ENCODE data around the gene OR6C70. TPM values are rescaled to one million over a fixed set of nuclear protein-coding genes. Genes with fewer than 3 reads are reported as not detected.

The OR6C70 gene
- total RNA-seq (2021; ENCODE audit: unreplicated experiment), result not detected
- polyA plus RNA-seq (2012; ENCODE audit: insufficient read length), result not detected
- not detected for Bru-seq, nascent RNA
- BruChase-seq, experiment 1, labeled RNA remaining after a 2-hour chase, result not detected
- BruChase-seq, experiment 2, labeled RNA remaining after a 6-hour chase, result not detected
- long read RNA-seq, result 0 reads

- ATAC-seq (no peak), DNase-seq (ENCODE audit: low read depth, low spot score) (no peak)
- Histone ChIP-seq H3K36me3 (ENCODE audit: control insufficient read depth, insufficient read depth, low read length) (no peaks in the 10 kb centered on the region), H3K4me3 (ENCODE audit: low read depth in 2 of 2, low read length in 2 of 2) (no peak within 1 kb of the TSS), H3K9me3 (ENCODE audit: control insufficient read depth, insufficient read depth, low read depth, low read length) (no peaks in the 10 kb centered on the region), H3K27ac (ENCODE audit: low read length) (no peak within 1 kb of the TSS), H3K4me1 (ENCODE audit: control insufficient read depth, insufficient read depth, low read length) (no peaks in the 10 kb centered on the region), H3K27me3 (ENCODE audit: control insufficient read depth, insufficient read depth, low read length) (0 out of 2 replicates have a peak, but pooled peaks cover 3% of the 10 kb centered on the region)
- ChIA-PET CTCF (no interaction called here), POLR2A (no interaction called here)
- intact Hi-C loops (cut with micrococcal nuclease; ENCODE audit: unreplicated experiment) (no loop called here), in situ Hi-C loops (cut with HindIII; ENCODE audit: low pct_unique_long_range_greater_than_20kb, low sequenced_read_pairs) (no loop called here)
- no TSS peak for BruUV-seq (replicated peaks)
- TF ChIP-seq TCF7L2 (IDR thresholded peaks at IDR 0.05; ENCODE audit: low read depth, low read length) (no peak), SIN3A (IDR thresholded peaks at IDR 0.05; ENCODE audit: borderline replicate concordance, insufficient read depth, low read depth, low read length) (no peak), POLR2AphosphoS5 (IDR thresholded peaks at IDR 0.05; ENCODE audit: low read depth, low read length) (no peak)
- TF ChIP-seq, protein P1, sequence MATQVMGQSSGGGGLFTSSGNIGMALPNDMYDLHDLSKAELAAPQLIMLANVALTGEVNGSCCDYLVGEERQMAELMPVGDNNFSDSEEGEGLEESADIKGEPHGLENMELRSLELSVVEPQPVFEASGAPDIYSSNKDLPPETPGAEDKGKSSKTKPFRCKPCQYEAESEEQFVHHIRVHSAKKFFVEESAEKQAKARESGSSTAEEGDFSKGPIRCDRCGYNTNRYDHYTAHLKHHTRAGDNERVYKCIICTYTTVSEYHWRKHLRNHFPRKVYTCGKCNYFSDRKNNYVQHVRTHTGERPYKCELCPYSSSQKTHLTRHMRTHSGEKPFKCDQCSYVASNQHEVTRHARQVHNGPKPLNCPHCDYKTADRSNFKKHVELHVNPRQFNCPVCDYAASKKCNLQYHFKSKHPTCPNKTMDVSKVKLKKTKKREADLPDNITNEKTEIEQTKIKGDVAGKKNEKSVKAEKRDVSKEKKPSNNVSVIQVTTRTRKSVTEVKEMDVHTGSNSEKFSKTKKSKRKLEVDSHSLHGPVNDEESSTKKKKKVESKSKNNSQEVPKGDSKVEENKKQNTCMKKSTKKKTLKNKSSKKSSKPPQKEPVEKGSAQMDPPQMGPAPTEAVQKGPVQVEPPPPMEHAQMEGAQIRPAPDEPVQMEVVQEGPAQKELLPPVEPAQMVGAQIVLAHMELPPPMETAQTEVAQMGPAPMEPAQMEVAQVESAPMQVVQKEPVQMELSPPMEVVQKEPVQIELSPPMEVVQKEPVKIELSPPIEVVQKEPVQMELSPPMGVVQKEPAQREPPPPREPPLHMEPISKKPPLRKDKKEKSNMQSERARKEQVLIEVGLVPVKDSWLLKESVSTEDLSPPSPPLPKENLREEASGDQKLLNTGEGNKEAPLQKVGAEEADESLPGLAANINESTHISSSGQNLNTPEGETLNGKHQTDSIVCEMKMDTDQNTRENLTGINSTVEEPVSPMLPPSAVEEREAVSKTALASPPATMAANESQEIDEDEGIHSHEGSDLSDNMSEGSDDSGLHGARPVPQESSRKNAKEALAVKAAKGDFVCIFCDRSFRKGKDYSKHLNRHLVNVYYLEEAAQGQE (IDR thresholded peaks at IDR 0.05; ENCODE audit: insufficient read depth in 1 of 2, low read depth in 2 of 2, low read length in 1 of 2), result no peak
- TF ChIP-seq, protein P2, sequence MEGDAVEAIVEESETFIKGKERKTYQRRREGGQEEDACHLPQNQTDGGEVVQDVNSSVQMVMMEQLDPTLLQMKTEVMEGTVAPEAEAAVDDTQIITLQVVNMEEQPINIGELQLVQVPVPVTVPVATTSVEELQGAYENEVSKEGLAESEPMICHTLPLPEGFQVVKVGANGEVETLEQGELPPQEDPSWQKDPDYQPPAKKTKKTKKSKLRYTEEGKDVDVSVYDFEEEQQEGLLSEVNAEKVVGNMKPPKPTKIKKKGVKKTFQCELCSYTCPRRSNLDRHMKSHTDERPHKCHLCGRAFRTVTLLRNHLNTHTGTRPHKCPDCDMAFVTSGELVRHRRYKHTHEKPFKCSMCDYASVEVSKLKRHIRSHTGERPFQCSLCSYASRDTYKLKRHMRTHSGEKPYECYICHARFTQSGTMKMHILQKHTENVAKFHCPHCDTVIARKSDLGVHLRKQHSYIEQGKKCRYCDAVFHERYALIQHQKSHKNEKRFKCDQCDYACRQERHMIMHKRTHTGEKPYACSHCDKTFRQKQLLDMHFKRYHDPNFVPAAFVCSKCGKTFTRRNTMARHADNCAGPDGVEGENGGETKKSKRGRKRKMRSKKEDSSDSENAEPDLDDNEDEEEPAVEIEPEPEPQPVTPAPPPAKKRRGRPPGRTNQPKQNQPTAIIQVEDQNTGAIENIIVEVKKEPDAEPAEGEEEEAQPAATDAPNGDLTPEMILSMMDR (IDR thresholded peaks at IDR 0.05), result no peak
Measured at GRCh38 chr12:55470088-55470829, at the start of gene OR6C70. Gene OR6C70, minus strand, starts transcription at chr12:55470138. Its CDS starts 0 bp downstream, at chr12:55470138.

DNA sequence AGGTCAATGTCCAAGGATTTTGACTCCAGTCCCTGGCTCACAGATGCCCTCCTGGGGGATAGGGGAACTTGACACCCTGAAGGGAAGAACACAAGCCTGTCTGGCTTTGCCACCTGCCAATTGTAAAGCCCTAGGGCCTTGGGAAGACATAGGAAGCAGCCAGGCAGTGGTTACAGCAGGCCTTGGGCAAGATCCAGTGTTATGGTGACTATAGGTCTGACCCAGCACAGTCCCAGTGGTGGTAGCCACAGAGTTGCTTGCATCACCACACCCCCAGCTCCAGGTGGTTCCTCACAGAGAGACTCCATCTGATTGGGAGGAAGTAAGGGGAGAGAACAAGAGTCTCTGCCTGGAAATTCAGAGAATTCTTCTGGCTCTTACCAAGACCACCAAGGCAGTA is 46.5 kb upstream of the OR6C70 start:
- H3K4me1 ChIP-seq (ENCODE audit: control insufficient read depth, insufficient read depth, low read length), result no peaks in the 10 kb centered on the region
- DNase-seq (ENCODE audit: low read depth, low spot score) (no peak), ATAC-seq (no peak)
- POLR2A ChIA-PET, result no interaction called here
- intact Hi-C loops (cut with micrococcal nuclease; ENCODE audit: unreplicated experiment), result no loop called here
- H3K4me3 ChIP-seq (ENCODE audit: low read depth in 2 of 2, low read length in 2 of 2), result no peak overlapping the region
- no peaks in the 10 kb centered on the region for H3K9me3 ChIP-seq (ENCODE audit: control insufficient read depth, insufficient read depth, low read depth, low read length)
- in situ Hi-C loops (cut with HindIII; ENCODE audit: low pct_unique_long_range_greater_than_20kb, low sequenced_read_pairs), result no loop called here
- no TSS peak for BruUV-seq (replicated peaks)
- no peaks in the 10 kb centered on the region; the same call in 1 of the 2 replicates for H3K27me3 ChIP-seq (ENCODE audit: control insufficient read depth, insufficient read depth, low read length)
- no peaks in the 10 kb centered on the region for H3K36me3 ChIP-seq (ENCODE audit: control insufficient read depth, insufficient read depth, low read length)
- CTCF ChIA-PET, result interaction anchor here (0.7 kb wide), 1 partner anchor 123 kb away, joined by 3 read pairs; no protein-coding TSS in a partner anchor
- TF ChIP-seq TCF7L2 (IDR thresholded peaks at IDR 0.05; ENCODE audit: low read depth, low read length) (no peak), SIN3A (IDR thresholded peaks at IDR 0.05; ENCODE audit: borderline replicate concordance, insufficient read depth, low read depth, low read length) (no peak), POLR2AphosphoS5 (IDR thresholded peaks at IDR 0.05; ENCODE audit: low read depth, low read length) (no peak)
- TF ChIP-seq, protein P2 (IDR thresholded peaks at IDR 0.05), result no peak
- TF ChIP-seq, protein P1 (IDR thresholded peaks at IDR 0.05; ENCODE audit: insufficient read depth in 1 of 2, low read depth in 2 of 2, low read length in 1 of 2), result no peak
- no peak overlapping the region for H3K27ac ChIP-seq (ENCODE audit: low read length)
